HK-2 (cell line): ENCODE measurements around the gene B3GALT5.
"Not testable (repeated sequence)": the region's sequence is repeated elsewhere in the genome, so short reads cannot be mapped to it uniquely, and the experiment has no call there.

Experiments used
- DNase-seq: peaks from one replicate; pipeline ENCODE4 v3.0.0-alpha.2; 2018; ENCODE audit not compliant: unreplicated experiment

B3GALT5 gene

GRCh38 chr21:39612233-39613040 is at the start of gene B3GALT5:
Gene B3GALT5, plus strand, starts transcription at chr21:39612940. Its CDS starts 47,620 bp downstream, at chr21:39660560.
- peak; percentile 25 for DNase-seq

- DNase-seq, result no peak
Measured at GRCh38 chr21:39564200-39564599, 48.5 kb upstream of the B3GALT5 start.

- no peak for DNase-seq
Measured at GRCh38 chr21:39567180-39567972, 45.4 kb upstream of the B3GALT5 start.

- DNase-seq, result no peak
Measured at GRCh38 chr21:39568361-39568760, 44.4 kb upstream of the B3GALT5 start.

GRCh38 chr21:39575775-39576174 is 37.0 kb upstream of the B3GALT5 start:
- DNase-seq, result no peak

- no peak for DNase-seq
Measured at GRCh38 chr21:39576518-39577128, 36.1 kb upstream of the B3GALT5 start.

GRCh38 chr21:39579734-39580332 is 32.9 kb upstream of the B3GALT5 start:
- no peak for DNase-seq

- DNase-seq, result no peak
Measured at GRCh38 chr21:39580744-39581143, 32.0 kb upstream of the B3GALT5 start.

- DNase-seq, result no peak
Measured at GRCh38 chr21:39581414-39581813, 31.3 kb upstream of the B3GALT5 start.

GRCh38 chr21:39582749-39583148 is 30.0 kb upstream of the B3GALT5 start:
- no peak for DNase-seq

- DNase-seq, result not testable (repeated sequence)
Measured at GRCh38 chr21:39583586-39583985, 29.2 kb upstream of the B3GALT5 start.

- no peak for DNase-seq
Measured at GRCh38 chr21:39587376-39587775, 25.4 kb upstream of the B3GALT5 start.

- DNase-seq, result no peak
Measured at GRCh38 chr21:39588884-39589283, 23.9 kb upstream of the B3GALT5 start.

GRCh38 chr21:39593522-39593921 is 19.2 kb upstream of the B3GALT5 start:
- no peak for DNase-seq

GRCh38 chr21:39595465-39595864 is 17.3 kb upstream of the B3GALT5 start:
- DNase-seq, result no peak

- no peak for DNase-seq
Measured at GRCh38 chr21:39597595-39597994, 15.1 kb upstream of the B3GALT5 start.

- DNase-seq, result no peak
Measured at GRCh38 chr21:39599191-39599970, 13.4 kb upstream of the B3GALT5 start.

GRCh38 chr21:39601187-39601928 is 11.4 kb upstream of the B3GALT5 start:
- DNase-seq, result no peak

- no peak for DNase-seq
Measured at GRCh38 chr21:39602076-39602689, 10.6 kb upstream of the B3GALT5 start.

- DNase-seq, result no peak
Measured at GRCh38 chr21:39602793-39603192, 9.9 kb upstream of the B3GALT5 start.
